Prostate gland (tissue), 2 donors: ENCODE results near the gene DCAF11. TPM values are rescaled to one million over a fixed set of nuclear protein-coding genes. Genes with fewer than 3 reads are reported as not detected.

Source experiments
- DNase-seq: peaks from one replicate; pipeline ENCODE4 v3.0.0-alpha.2; 2019; ENCODE audit warnings: low spot score
- H3K27ac ChIP-seq, 2 donors: fragments of 200-600 bp; sonication (generic); 2 replicates each; pipeline ENCODE4 v1.5.1; 2017 to 2019
- H3K27me3 ChIP-seq: fragments of 200-600 bp; sonication (generic); replicated peaks from 2 replicates; pipeline ENCODE4 v1.5.1; 2019; ENCODE audit not compliant: insufficient read depth
- H3K36me3 ChIP-seq, 2 donors: fragments of 200-600 bp; sonication (generic); 1 replicate in 1 of 2; 2 replicates in 1 of 2; pipeline versions ENCODE4 v1.5.1 to v1.8.1; 2017 to 2019
- H3K4me1 ChIP-seq: fragments of 200-600 bp; sonication (generic); replicated peaks from 2 replicates; pipeline ENCODE4 v1.5.1; 2019
- H3K4me3 ChIP-seq, 2 donors: fragments of 200-600 bp; sonication (generic); 2 replicates each; pipeline ENCODE4 v1.5.1; 2017 to 2019
- H3K9me3 ChIP-seq: fragments of 200-600 bp; sonication (generic); 2 replicates; pipeline ENCODE4 v1.5.1; 2017
- CTCF ChIP-seq, 4 experiments: fragments of 200-600 bp in 2 of 4; fragments of 450-650 bp in 2 of 4; sonication (generic) in 2 of 4; IDR thresholded peaks; 1 replicate in 3 of 4; 2 replicates in 1 of 4; pipeline ENCODE4 v1.5.1; 2016 to 2019; ENCODE audit warnings: antibody characterized with exemption in 4 of 4, mild to moderate bottlenecking in 2 of 4, moderate library complexity in 2 of 4
- POLR2A ChIP-seq: fragments of 450-650 bp; IDR thresholded peaks from one replicate; pipeline ENCODE4 v1.6.1; 2016; ENCODE audit warnings: antibody characterized with exemption, mild to moderate bottlenecking
- POLR2AphosphoS5 ChIP-seq: sonication (generic); formaldehyde crosslinking; IDR thresholded peaks from one replicate; pipeline ENCODE4 v1.6.1; 2017; ENCODE audit warnings: antibody characterized with exemption
- WGBS: methylation state at CpG from one replicate; pipeline ENCODE4 v1.1.5; 2018; 5-methylcytosine and 5-hydroxymethylcytosine counted together
- intact Hi-C: fragments of 100-400 bp; cut with DNase I; formaldehyde crosslinking; loops from one replicate; pipeline ENCODE4 v1.14.2; 2022
- total RNA-seq, 2 donors: library from RNA; depleted of rRNA; stranded (reverse); fragments of >200 nt; gene quantifications; one replicate each; pipeline ENCODE4 v1.1.0, GENCODE V29; 2016

DCAF11 gene
- total RNA-seq, 2 donors from 2014 or later = 111 to 115 TPM

GRCh38 chr14:24075485-24076301, 38.9 kb upstream of the DCAF11 start:
- DNase-seq = no peak
- intact Hi-C loops = no loop called here
- Histone ChIP-seq H3K36me3 (no peaks in the 10 kb centered on the region), H3K4me1 (peaks cover 2% of the 10 kb centered on the region), H3K4me3 (no peak overlapping the region), H3K27me3 (no peaks in the 10 kb centered on the region), H3K27ac (no peak overlapping the region), H3K9me3 (no peaks in the 10 kb centered on the region)
- WGBS = 69% methylated on average over 11 of the region's 11 CpGs
- TF ChIP-seq POLR2AphosphoS5 (no peak), CTCF (IDR thresholded peaks at IDR 0.05) (no peak), POLR2A (no peak)

- Histone ChIP-seq H3K4me3 (no peak overlapping the region), H3K36me3 (no peaks in the 10 kb centered on the region), H3K27ac (no peak overlapping the region), H3K9me3 (no peaks in the 10 kb centered on the region), H3K27me3 (no peaks in the 10 kb centered on the region), H3K4me1 (peaks cover 4% of the 10 kb centered on the region)
- intact Hi-C loops = no loop called here
- 82% methylated on average over 10 of the region's 10 CpGs for WGBS
- no peak for TF ChIP-seq POLR2A
- TF ChIP-seq POLR2AphosphoS5 = no peak
- TF ChIP-seq CTCF (IDR thresholded peaks at IDR 0.05) = no peak
- DNase-seq = no peak
Observed at GRCh38 chr14:24076302-24076601, 38.3 kb upstream of the DCAF11 start.

- no peak for TF ChIP-seq CTCF (IDR thresholded peaks at IDR 0.05)
- TF ChIP-seq POLR2AphosphoS5 = no peak
- TF ChIP-seq POLR2A = no peak
- H3K4me3 ChIP-seq = no peak overlapping the region
- H3K27me3 ChIP-seq = no peaks in the 10 kb centered on the region
- WGBS = 94% methylated on average over 23 of the region's 23 CpGs
- H3K9me3 ChIP-seq = no peaks in the 10 kb centered on the region
- H3K4me1 ChIP-seq = peaks cover 4% of the 10 kb centered on the region
- H3K27ac ChIP-seq = no peak overlapping the region
- intact Hi-C loops = no loop called here
- no peaks in the 10 kb centered on the region for H3K36me3 ChIP-seq
- DNase-seq = no peak
Observed at GRCh38 chr14:24077086-24077485, 37.5 kb upstream of the DCAF11 start.

- Histone ChIP-seq H3K36me3 (no peaks in the 10 kb centered on the region), H3K27ac (no peak overlapping the region), H3K4me3 (no peak overlapping the region), H3K9me3 (no peaks in the 10 kb centered on the region), H3K4me1 (peaks cover 4% of the 10 kb centered on the region), H3K27me3 (no peaks in the 10 kb centered on the region)
- TF ChIP-seq POLR2A = no peak
- intact Hi-C loops = no loop called here
- DNase-seq = no peak
- WGBS = 83% methylated on average over 3 of the region's 3 CpGs
Observed at GRCh38 chr14:24078146-24078545, 36.4 kb upstream of the DCAF11 start.

GRCh38 chr14:24079491-24080141, 35.0 kb upstream of the DCAF11 start:
- Histone ChIP-seq H3K27me3 (no peaks in the 10 kb centered on the region), H3K9me3 (no peaks in the 10 kb centered on the region), H3K36me3 (no peaks in the 10 kb centered on the region), H3K27ac (no peak overlapping the region), H3K4me1 (peaks cover 4% of the 10 kb centered on the region), H3K4me3 (no peak overlapping the region)
- DNase-seq = no peak
- intact Hi-C loops = no loop called here
- TF ChIP-seq POLR2A (no peak), CTCF (IDR thresholded peaks at IDR 0.05) (no peak), POLR2AphosphoS5 (no peak)
- WGBS = 90% methylated on average over 9 of the region's 9 CpGs
